K562 (cell line): ENCODE measurements around the gene ERAS. TPM values are rescaled to one million over a fixed set of nuclear protein-coding genes. Genes with fewer than 3 reads are reported as not detected.
A peak's percentile ranks its signal among the peaks of the same experiment; 100 is the strongest.

Source experiments
- DNMT1 ChIP-seq: fragments of 450-650 bp; IDR thresholded peaks from 2 replicates; pipeline ENCODE4 v1.6.1; 2016; ENCODE audit warnings: antibody characterized with exemption, mild to moderate bottlenecking
- HDAC1 ChIP-seq, 2 experiments: fragments of 450-650 bp; IDR thresholded peaks; 2 replicates each; pipeline ENCODE4 v1.6.1; 2016 to 2017; ENCODE audit warnings: inconsistent platforms in 1 of 2, mild to moderate bottlenecking in 1 of 2, moderate library complexity in 1 of 2
- HIVEP1 ChIP-seq: fragments of 250-450 bp; sonication (Bioruptor Pico); IDR thresholded peaks from 2 replicates; pipeline ENCODE4 v1.4.0; 2020; ENCODE audit warnings: mild to moderate bottlenecking
- HMGN3 ChIP-seq: IDR thresholded peaks from 2 replicates; pipeline ENCODE4 v1.6.1; 2011; ENCODE audit warnings: borderline replicate concordance, low read depth, mild to moderate bottlenecking, mixed read lengths, low read length; ENCODE audit not compliant: insufficient read length; ENCODE audit errors: extremely low read depth
- MTA3 ChIP-seq: fragments of 450-650 bp; formaldehyde crosslinking; IDR thresholded peaks from 2 replicates; pipeline ENCODE4 v1.6.1; 2017; ENCODE audit warnings: mild to moderate bottlenecking, borderline replicate concordance
- NFIC ChIP-seq: fragments of 450-650 bp; IDR thresholded peaks from 2 replicates; pipeline ENCODE4 v1.6.1; 2017; ENCODE audit warnings: mild to moderate bottlenecking, inconsistent platforms
- NFIX ChIP-seq: fragments of 250-450 bp; sonication (Bioruptor Pico); IDR thresholded peaks from 2 replicates; pipeline ENCODE4 v1.4.0; 2020; ENCODE audit warnings: low read depth, mild to moderate bottlenecking, moderate library complexity
- NR2F6 ChIP-seq: fragments of 450-650 bp; formaldehyde crosslinking; IDR thresholded peaks from 2 replicates; pipeline ENCODE4 v1.4.0; 2020; ENCODE audit warnings: mild to moderate bottlenecking
- SREBF1 ChIP-seq: fragments of 150-350 bp; IDR thresholded peaks from 2 replicates; pipeline ENCODE4 v1.6.1; 2014; ENCODE audit warnings: antibody characterized with exemption, low read depth, low read length, borderline replicate concordance
- ZNF436 ChIP-seq: fragments of 250-450, 450-650 bp; sonication (Bioruptor Pico); formaldehyde crosslinking; IDR thresholded peaks from 2 replicates; pipeline ENCODE4 v1.7.0; 2020; ENCODE audit warnings: mild to moderate bottlenecking
- ZNF778 ChIP-seq: fragments of 450-650 bp; formaldehyde crosslinking; IDR thresholded peaks from 2 replicates; pipeline ENCODE4 v1.4.0; 2020; ENCODE audit warnings: mild to moderate bottlenecking, moderate library complexity
- polyA plus RNA-seq, 8 experiments: library from polyadenylated mRNA; depleted of rRNA in 4 of 8; stranded (reverse) in 5 of 8; unstranded in 3 of 8; fragments of >200 nt; fragmentation: Nextera tagmentation in 2 of 8; fragmentation: Illumina TruSeq in 1 of 8; extraction: Ambion mirVana in 2 of 8; extraction: Trizol in 1 of 8; gene quantifications; 2 replicates each; pipeline versions ENCODE4 v1.2.1 to v1.2.3, GENCODE V29; 2011 to 2014; ENCODE audit warnings: inconsistent platforms in 1 of 8, missing spikeins in 1 of 8
- total RNA-seq, 7 experiments: library from RNA; depleted of rRNA in 6 of 7; stranded (reverse); fragments of >200 nt in 6 of 7; fragmentation: Illumina TruSeq in 2 of 7; extraction: Trizol in 2 of 7; gene quantifications; 2 replicates each; pipeline versions ENCODE4 v1.2.1 to v1.2.3, GENCODE V29; 2011 to 2021; ENCODE audit warnings: low replicate concordance in 1 of 7
- TF ChIP-seq, protein P1 (sequence below): sonication (generic); formaldehyde crosslinking; IDR thresholded peaks from 2 replicates; pipeline ENCODE4 v1.8.1; 2023; ENCODE audit warnings: mild to moderate bottlenecking, missing genetic modification reagents
- TF ChIP-seq, protein P2 (sequence below), 2 experiments: fragments of 450-650 bp; conservative IDR thresholded peaks; 2 replicates each; pipeline ENCODE4 v1.6.1; 2017; ENCODE audit warnings: mild to moderate bottlenecking in 2 of 2, moderate library complexity in 2 of 2
- TF ChIP-seq, protein P3 (sequence below): sonication (generic); formaldehyde crosslinking; IDR thresholded peaks from 2 replicates; pipeline ENCODE4 v1.8.0; 2022; ENCODE audit warnings: missing genetic modification reagents, mild to moderate bottlenecking, borderline replicate concordance
- TF ChIP-seq, protein P4 (sequence below), 2 experiments: fragments of 450-650 bp in 1 of 2; sonication (generic) in 1 of 2; formaldehyde crosslinking; conservative IDR thresholded peaks; 2 replicates each; pipeline versions ENCODE4 v1.4.0 to v1.8.1; 2020 to 2022; ENCODE audit warnings: mild to moderate bottlenecking in 1 of 2, missing genetic modification reagents in 1 of 2
- TF ChIP-seq, protein P5 (sequence below): IDR thresholded peaks from 2 replicates; pipeline ENCODE4 v1.6.1; 2012; ENCODE audit warnings: low read depth, low read length, improper control_type of control experiment, borderline replicate concordance
- TF ChIP-seq, protein P6 (sequence below), 3 experiments: fragments of 200-800 bp in 1 of 3; fragments of 250-450 bp in 1 of 3; fragments of 450-650 bp in 1 of 3; sonication (Bioruptor Pico) in 1 of 3; sonication (Bioruptor generic) in 1 of 3; formaldehyde crosslinking in 1 of 3; IDR thresholded peaks; 2 replicates each; pipeline versions ENCODE4 v1.6.1 to v1.8.0; 2016 to 2022; ENCODE audit warnings: mild to moderate bottlenecking in 2 of 3, missing genetic modification characterization in 2 of 3, missing compliant biosample characterization in 1 of 3, moderate library complexity in 1 of 3

Gene ERAS
- total and polyA plus RNA-seq, 9 of the 15 experiments (the other 6 are each of a cell fraction or from before 2014, with no cell fraction given): 0.07 to 0.12 TPM; not detected in 7

DNA sequence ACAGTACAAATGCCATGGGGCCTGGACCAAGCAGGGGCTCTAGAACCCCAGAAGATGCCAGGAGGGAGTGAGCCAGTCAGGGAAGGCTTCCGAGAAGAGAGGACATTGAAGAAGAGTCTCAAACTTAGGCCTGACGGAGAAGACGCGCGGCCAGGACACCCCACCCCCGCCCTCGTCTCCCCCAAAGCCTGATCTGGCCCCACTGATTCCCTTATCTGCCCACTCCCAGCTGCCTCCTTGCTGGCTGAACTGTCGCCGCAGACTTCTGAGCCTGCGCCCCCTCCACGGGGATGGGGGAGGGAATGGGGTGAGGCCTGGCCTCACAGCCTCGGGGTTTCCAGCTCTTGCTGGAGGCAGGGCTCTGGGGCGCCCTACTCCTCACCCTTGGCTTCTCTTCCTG, 43.5 kb upstream of the ERAS start (continued):
- TF ChIP-seq, protein P1, sequence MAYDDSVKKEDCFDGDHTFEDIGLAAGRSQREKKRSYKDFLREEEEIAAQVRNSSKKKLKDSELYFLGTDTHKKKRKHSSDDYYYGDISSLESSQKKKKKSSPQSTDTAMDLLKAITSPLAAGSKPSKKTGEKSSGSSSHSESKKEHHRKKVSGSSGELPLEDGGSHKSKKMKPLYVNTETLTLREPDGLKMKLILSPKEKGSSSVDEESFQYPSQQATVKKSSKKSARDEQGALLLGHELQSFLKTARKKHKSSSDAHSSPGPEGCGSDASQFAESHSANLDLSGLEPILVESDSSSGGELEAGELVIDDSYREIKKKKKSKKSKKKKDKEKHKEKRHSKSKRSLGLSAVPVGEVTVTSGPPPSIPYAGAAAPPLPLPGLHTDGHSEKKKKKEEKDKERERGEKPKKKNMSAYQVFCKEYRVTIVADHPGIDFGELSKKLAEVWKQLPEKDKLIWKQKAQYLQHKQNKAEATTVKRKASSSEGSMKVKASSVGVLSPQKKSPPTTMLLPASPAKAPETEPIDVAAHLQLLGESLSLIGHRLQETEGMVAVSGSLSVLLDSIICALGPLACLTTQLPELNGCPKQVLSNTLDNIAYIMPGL (CRISPR knock-in tag): no peak
- peak; percentile 57 for TF ChIP-seq MTA3
- TF ChIP-seq, protein P2, sequence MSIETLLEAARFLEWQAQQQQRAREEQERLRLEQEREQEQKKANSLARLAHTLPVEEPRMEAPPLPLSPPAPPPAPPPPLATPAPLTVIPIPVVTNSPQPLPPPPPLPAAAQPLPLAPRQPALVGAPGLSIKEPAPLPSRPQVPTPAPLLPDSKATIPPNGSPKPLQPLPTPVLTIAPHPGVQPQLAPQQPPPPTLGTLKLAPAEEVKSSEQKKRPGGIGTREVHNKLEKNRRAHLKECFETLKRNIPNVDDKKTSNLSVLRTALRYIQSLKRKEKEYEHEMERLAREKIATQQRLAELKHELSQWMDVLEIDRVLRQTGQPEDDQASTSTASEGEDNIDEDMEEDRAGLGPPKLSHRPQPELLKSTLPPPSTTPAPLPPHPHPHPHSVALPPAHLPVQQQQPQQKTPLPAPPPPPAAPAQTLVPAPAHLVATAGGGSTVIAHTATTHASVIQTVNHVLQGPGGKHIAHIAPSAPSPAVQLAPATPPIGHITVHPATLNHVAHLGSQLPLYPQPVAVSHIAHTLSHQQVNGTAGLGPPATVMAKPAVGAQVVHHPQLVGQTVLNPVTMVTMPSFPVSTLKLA (conservative IDR thresholded peaks at IDR 0.05): no peak
- TF ChIP-seq, protein P3, sequence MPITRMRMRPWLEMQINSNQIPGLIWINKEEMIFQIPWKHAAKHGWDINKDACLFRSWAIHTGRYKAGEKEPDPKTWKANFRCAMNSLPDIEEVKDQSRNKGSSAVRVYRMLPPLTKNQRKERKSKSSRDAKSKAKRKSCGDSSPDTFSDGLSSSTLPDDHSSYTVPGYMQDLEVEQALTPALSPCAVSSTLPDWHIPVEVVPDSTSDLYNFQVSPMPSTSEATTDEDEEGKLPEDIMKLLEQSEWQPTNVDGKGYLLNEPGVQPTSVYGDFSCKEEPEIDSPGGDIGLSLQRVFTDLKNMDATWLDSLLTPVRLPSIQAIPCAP (CRISPR knock-in tag): no peak
- TF ChIP-seq NFIC: peak; percentile 86
- no peak for TF ChIP-seq ZNF778 (CRISPR knock-in tag)
- TF ChIP-seq SREBF1: no peak
- peak; percentile 100 for TF ChIP-seq HMGN3
- TF ChIP-seq DNMT1: no peak
- TF ChIP-seq HDAC1 (IDR thresholded peaks at IDR 0.05): peak; percentile 15 to 82; a peak in 2 of 4 replicates
- no peak for TF ChIP-seq NR2F6 (CRISPR knock-in tag)
- TF ChIP-seq, protein P4, sequence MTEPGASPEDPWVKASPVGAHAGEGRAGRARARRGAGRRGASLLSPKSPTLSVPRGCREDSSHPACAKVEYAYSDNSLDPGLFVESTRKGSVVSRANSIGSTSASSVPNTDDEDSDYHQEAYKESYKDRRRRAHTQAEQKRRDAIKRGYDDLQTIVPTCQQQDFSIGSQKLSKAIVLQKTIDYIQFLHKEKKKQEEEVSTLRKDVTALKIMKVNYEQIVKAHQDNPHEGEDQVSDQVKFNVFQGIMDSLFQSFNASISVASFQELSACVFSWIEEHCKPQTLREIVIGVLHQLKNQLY (CRISPR knock-in tag; conservative IDR thresholded peaks at IDR 0.05): no peak
- TF ChIP-seq, protein P5, sequence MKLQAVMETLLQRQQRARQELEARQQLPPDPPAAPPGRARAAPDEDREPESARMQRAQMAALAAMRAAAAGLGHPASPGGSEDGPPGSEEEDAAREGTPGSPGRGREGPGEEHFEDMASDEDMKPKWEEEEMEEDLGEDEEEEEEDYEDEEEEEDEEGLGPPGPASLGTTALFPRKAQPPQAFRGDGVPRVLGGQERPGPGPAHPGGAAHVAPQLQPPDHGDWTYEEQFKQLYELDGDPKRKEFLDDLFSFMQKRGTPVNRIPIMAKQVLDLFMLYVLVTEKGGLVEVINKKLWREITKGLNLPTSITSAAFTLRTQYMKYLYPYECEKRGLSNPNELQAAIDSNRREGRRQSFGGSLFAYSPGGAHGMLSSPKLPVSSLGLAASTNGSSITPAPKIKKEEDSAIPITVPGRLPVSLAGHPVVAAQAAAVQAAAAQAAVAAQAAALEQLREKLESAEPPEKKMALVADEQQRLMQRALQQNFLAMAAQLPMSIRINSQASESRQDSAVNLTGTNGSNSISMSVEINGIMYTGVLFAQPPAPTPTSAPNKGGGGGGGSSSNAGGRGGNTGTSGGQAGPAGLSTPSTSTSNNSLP: no peak
- TF ChIP-seq NFIX (CRISPR knock-in tag): no peak
- no peak for TF ChIP-seq HIVEP1 (CRISPR knock-in tag)
- peak; percentile 94 for TF ChIP-seq ZNF436
- TF ChIP-seq, protein P6, sequence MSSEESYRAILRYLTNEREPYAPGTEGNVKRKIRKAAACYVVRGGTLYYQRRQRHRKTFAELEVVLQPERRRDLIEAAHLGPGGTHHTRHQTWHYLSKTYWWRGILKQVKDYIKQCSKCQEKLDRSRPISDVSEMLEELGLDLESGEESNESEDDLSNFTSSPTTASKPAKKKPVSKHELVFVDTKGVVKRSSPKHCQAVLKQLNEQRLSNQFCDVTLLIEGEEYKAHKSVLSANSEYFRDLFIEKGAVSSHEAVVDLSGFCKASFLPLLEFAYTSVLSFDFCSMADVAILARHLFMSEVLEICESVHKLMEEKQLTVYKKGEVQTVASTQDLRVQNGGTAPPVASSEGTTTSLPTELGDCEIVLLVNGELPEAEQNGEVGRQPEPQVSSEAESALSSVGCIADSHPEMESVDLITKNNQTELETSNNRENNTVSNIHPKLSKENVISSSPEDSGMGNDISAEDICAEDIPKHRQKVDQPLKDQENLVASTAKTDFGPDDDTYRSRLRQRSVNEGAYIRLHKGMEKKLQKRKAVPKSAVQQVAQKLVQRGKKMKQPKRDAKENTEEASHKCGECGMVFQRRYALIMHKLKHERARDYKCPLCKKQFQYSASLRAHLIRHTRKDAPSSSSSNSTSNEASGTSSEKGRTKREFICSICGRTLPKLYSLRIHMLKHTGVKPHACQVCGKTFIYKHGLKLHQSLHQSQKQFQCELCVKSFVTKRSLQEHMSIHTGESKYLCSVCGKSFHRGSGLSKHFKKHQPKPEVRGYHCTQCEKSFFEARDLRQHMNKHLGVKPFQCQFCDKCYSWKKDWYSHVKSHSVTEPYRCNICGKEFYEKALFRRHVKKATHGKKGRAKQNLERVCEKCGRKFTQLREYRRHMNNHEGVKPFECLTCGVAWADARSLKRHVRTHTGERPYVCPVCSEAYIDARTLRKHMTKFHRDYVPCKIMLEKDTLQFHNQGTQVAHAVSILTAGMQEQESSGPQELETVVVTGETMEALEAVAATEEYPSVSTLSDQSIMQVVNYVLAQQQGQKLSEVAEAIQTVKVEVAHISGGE (CRISPR knock-in tag; IDR thresholded peaks at IDR 0.05): peak in 1 of 3 experiments; percentile 80; a peak in 2 of 6 replicates
